ENCODE data around the gene ANTXR2. TPM values are rescaled to one million over a fixed set of nuclear protein-coding genes. Genes with fewer than 3 reads are reported as not detected.

ANTXR2 gene
- total RNA-seq, 2 donors from 2014 or later = 86.1 to 133 TPM

GRCh38 chr4:80114732-80115265 lies 41.8 kb upstream of the ANTXR2 start:
- TF ChIP-seq CTCF (IDR thresholded peaks at IDR 0.05) (no peak), POLR2AphosphoS5 (IDR thresholded peaks at IDR 0.05) (no peak), POLR2A (IDR thresholded peaks at IDR 0.05) (no peak)
- no peak overlapping the region for H3K27ac ChIP-seq
- H3K9me3 ChIP-seq = no peaks in the 10 kb centered on the region
- H3K36me3 ChIP-seq = no peaks in the 10 kb centered on the region
- no peaks in the 10 kb centered on the region for H3K4me1 ChIP-seq (replicated peaks)
- intact Hi-C loops (cut with DNase I) = no loop called here
- H3K4me3 ChIP-seq = no peak overlapping the region
- no peak for DNase-seq (ENCODE audit: low spot score)
- H3K27me3 ChIP-seq (replicated peaks; ENCODE audit: insufficient read depth) = no peaks in the 10 kb centered on the region

- WGBS = 90% methylated on average over 3 of the region's 3 CpGs
- H3K27ac ChIP-seq = no peak overlapping the region
- intact Hi-C loops (cut with DNase I) = no loop called here
- H3K4me1 ChIP-seq (replicated peaks) = no peaks in the 10 kb centered on the region
- DNase-seq (ENCODE audit: low spot score) = no peak
- no peak overlapping the region for H3K4me3 ChIP-seq
- no peaks in the 10 kb centered on the region for H3K9me3 ChIP-seq
- TF ChIP-seq CTCF (IDR thresholded peaks at IDR 0.05) (no peak), POLR2AphosphoS5 (IDR thresholded peaks at IDR 0.05) (no peak), POLR2A (IDR thresholded peaks at IDR 0.05) (no peak)
- H3K27me3 ChIP-seq (replicated peaks; ENCODE audit: insufficient read depth) = no peaks in the 10 kb centered on the region
- no peaks in the 10 kb centered on the region for H3K36me3 ChIP-seq
Measured at GRCh38 chr4:80113615-80114014, 40.6 kb upstream of the ANTXR2 start.

GRCh38 chr4:80112236-80112635 lies 39.2 kb upstream of the ANTXR2 start:
- Histone ChIP-seq H3K4me3 (no peak overlapping the region), H3K9me3 (no peaks in the 10 kb centered on the region), H3K27me3 (replicated peaks; ENCODE audit: insufficient read depth) (no peaks in the 10 kb centered on the region), H3K27ac (no peak overlapping the region), H3K4me1 (replicated peaks) (no peaks in the 10 kb centered on the region), H3K36me3 (no peaks in the 10 kb centered on the region)
- TF ChIP-seq POLR2AphosphoS5 (IDR thresholded peaks at IDR 0.05) (no peak), POLR2A (IDR thresholded peaks at IDR 0.05) (no peak), CTCF (IDR thresholded peaks at IDR 0.05) (no peak)
- no peak for DNase-seq (ENCODE audit: low spot score)
- intact Hi-C loops (cut with DNase I) = no loop called here
- 76% methylated on average over 3 of the region's 3 CpGs for WGBS

- Histone ChIP-seq H3K4me1 (replicated peaks) (no peaks in the 10 kb centered on the region), H3K27me3 (replicated peaks; ENCODE audit: insufficient read depth) (no peaks in the 10 kb centered on the region), H3K9me3 (no peaks in the 10 kb centered on the region), H3K27ac (no peak overlapping the region), H3K36me3 (no peaks in the 10 kb centered on the region), H3K4me3 (no peak overlapping the region)
- no peak for DNase-seq (ENCODE audit: low spot score)
- intact Hi-C loops (cut with DNase I) = no loop called here
- TF ChIP-seq POLR2AphosphoS5 (IDR thresholded peaks at IDR 0.05) (no peak), POLR2A (IDR thresholded peaks at IDR 0.05) (no peak), CTCF (IDR thresholded peaks at IDR 0.05) (no peak)
Measured at GRCh38 chr4:80111276-80111675, 38.2 kb upstream of the ANTXR2 start.

- H3K4me1 ChIP-seq (replicated peaks) = no peaks in the 10 kb centered on the region
- 90% methylated on average over 1 of the region's 1 CpG for WGBS
- intact Hi-C loops (cut with DNase I) = no loop called here
- H3K36me3 ChIP-seq = no peaks in the 10 kb centered on the region
- no peak overlapping the region for H3K4me3 ChIP-seq
- TF ChIP-seq POLR2A (IDR thresholded peaks at IDR 0.05) = no peak
- TF ChIP-seq POLR2AphosphoS5 (IDR thresholded peaks at IDR 0.05) = no peak
- no peak for TF ChIP-seq CTCF (IDR thresholded peaks at IDR 0.05)
- H3K27ac ChIP-seq = no peak overlapping the region
- no peaks in the 10 kb centered on the region for H3K9me3 ChIP-seq
- DNase-seq (ENCODE audit: low spot score) = no peak
- H3K27me3 ChIP-seq (replicated peaks; ENCODE audit: insufficient read depth) = no peaks in the 10 kb centered on the region
Measured at GRCh38 chr4:80107374-80107773, 34.3 kb upstream of the ANTXR2 start.

Data from prostate gland (tissue), 2 donors.